ENCODE data around the gene UMODL1.

The UMODL1 gene

DNA sequence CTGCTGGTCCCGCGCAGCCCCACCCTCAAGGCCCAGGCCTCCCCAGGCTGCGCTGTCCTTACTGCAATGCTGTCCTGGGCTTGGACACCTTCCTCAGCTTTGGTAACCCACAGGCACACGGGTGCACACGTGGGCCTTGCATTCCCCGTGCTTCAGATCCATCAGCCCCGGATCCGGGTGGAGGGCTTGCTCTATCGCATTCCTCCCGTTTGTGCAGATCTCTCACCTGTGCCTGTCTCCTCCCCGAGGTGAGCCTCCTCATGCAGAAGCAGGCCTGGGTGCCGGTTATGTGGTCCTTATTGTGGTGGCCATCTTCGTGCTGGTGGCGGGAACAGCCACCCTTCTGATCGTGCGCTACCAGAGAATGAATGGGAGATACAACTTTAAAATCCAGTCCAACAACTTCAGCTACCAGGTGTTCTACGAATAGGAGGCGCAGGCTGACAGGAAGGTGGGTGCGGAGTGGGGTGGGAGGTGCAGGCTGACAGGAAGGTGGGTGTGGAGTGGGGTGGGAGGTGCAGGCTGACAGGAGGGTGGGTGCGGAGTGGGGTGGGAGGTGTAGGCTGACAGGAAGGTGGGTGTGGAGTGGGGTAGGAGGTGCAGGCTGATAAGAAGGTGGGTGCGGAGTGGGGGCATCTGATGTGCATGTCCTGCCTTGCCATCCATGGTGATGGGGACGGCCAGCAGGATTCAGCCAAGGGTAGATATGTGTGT lies 66.2 kb downstream of the UMODL1 start:
- Histone ChIP-seq H3K27ac (ENCODE audit: low read depth, low read length) (no peak overlapping the region), H3K4me3 (ENCODE audit: low read depth, low read length) (no peak overlapping the region), H3K4me1 (ENCODE audit: control insufficient read depth in 1 of 2, insufficient read depth in 2 of 2, low read length in 2 of 2) (no peaks in the 10 kb centered on the region), H2AFZ (ENCODE audit: insufficient read depth, low read length, poor library complexity) (no peak overlapping the region), H3K4me2 (ENCODE audit: low read length) (no peak overlapping the region), H3K18ac (ENCODE audit: low read length) (no peak overlapping the region), H4K91ac (ENCODE audit: low read depth, low read length) (no peak overlapping the region), H3K27me3 (ENCODE audit: insufficient read depth, low read length) (no peaks in the 10 kb centered on the region), H4K8ac (ENCODE audit: low read depth, low read length) (no peak overlapping the region), H2BK120ac (ENCODE audit: insufficient read depth, low read length, poor library complexity) (no peak overlapping the region), H3K79me1 (ENCODE audit: low read length) (no peaks in the 10 kb centered on the region), H2AK5ac (ENCODE audit: low read length) (no peak overlapping the region), H3K9me3 (ENCODE audit: insufficient read depth, low read depth, low read length) (peaks cover 3% of the 10 kb centered on the region), H3K9ac (ENCODE audit: low read length) (no peak overlapping the region), H2BK12ac (ENCODE audit: low read length) (no peak overlapping the region), H2BK5ac (ENCODE audit: low read depth, low read length, poor library complexity) (no peak overlapping the region), H3K23ac (ENCODE audit: low read length) (no peak overlapping the region), H3K14ac (ENCODE audit: low read length) (no peak overlapping the region), H3K36me3 (ENCODE audit: control insufficient read depth in 1 of 2, insufficient read depth in 2 of 2, low read length in 2 of 2) (no peaks in the 10 kb centered on the region), H3K4ac (ENCODE audit: low read depth, low read length) (no peak overlapping the region), H4K12ac (ENCODE audit: low read depth, low read length) (no peak overlapping the region), H3K79me2 (ENCODE audit: control insufficient read depth, insufficient read depth, low read length, poor library complexity) (no peaks in the 10 kb centered on the region)
- WGBS (ENCODE audit: extremely low coverage, insufficient coverage, insufficient read length), result no CpG with 5 or more reads among the region's 22 CpGs
- peak in 1 of 2 donors; percentile 40 for DNase-seq

DNA sequence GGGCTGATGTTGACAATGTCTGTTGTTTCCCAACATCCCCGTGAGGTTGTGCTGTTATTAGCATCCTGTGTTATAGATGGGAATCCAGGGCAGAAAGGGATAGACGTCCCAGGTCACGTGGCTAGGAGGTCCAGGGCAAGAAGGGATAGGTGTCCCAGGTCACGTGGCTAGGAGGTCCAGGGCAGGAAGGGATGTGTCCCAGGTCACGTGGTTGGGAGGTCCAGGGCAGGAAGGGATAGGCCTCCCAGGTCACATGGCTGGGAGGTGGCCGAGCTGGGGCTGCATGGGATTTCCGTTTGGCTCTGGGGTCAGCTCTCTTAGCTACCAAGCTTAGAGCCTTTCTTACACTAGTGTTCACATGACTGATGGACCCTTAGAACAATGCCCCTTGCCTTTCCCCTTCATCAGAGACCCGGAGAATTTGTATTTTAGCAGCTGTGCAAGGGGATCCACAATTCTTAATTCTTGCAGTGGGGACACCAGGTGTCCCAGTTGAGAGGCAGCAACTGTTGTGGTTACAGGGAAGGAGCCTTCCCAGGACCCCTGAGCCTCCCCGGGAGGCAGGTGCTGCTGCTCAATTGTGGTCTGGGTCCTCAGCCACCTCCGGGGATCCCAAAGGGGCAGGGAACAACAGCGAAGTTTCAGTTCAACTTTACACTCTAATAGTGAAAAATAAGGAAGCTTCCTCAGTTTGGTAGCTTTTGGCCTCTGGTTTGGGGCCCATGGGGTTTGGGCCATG lies 69.2 kb downstream of the UMODL1 start:
- H4K12ac ChIP-seq (ENCODE audit: low read depth, low read length), result no peak overlapping the region

DNA sequence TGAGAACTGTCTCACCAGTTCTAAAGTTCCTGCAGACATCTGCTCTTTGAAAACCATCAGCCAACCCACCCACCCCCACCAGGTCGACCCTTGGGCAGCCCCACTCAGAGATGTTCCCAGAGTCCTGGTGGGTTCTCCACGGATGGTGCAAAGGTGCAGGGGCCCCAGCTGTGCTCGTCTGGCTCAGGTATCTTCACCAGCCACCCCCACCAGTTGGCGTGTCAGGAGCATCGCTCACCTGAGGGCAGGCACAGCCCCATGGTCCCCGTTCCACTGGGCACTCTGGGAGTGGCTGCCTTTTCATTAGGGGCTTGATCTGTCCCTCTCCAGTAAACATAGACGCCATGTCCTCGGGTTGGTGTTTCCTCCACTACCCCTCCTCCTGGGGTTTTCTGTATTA lies 70.5 kb downstream of the UMODL1 start:
- no peak overlapping the region for H3K4me3 ChIP-seq (ENCODE audit: low read depth, low read length)
- H2BK5ac ChIP-seq (ENCODE audit: low read depth, low read length, poor library complexity), result no peak overlapping the region
- H3K4me2 ChIP-seq (ENCODE audit: low read length), result no peak overlapping the region
- no peak overlapping the region for H3K9ac ChIP-seq (ENCODE audit: low read length)
- no peak overlapping the region for H3K23ac ChIP-seq (ENCODE audit: low read length)
- no peaks in the 10 kb centered on the region for H3K79me2 ChIP-seq (ENCODE audit: control insufficient read depth, insufficient read depth, low read length, poor library complexity)
- no peaks in the 10 kb centered on the region for H3K27me3 ChIP-seq (ENCODE audit: insufficient read depth, low read length)
- WGBS (ENCODE audit: extremely low coverage, insufficient coverage, insufficient read length), result no CpG with 5 or more reads among the region's 8 CpGs
- no peaks in the 10 kb centered on the region for H3K4me1 ChIP-seq (ENCODE audit: control insufficient read depth in 1 of 2, insufficient read depth in 2 of 2, low read length in 2 of 2)
- DNase-seq, result no peak
- H2BK12ac ChIP-seq (ENCODE audit: low read length), result no peak overlapping the region
- H4K91ac ChIP-seq (ENCODE audit: low read depth, low read length), result no peak overlapping the region
- no peak overlapping the region for H3K4ac ChIP-seq (ENCODE audit: low read depth, low read length)
- no peak overlapping the region for H3K27ac ChIP-seq (ENCODE audit: low read depth, low read length)
- H2AK5ac ChIP-seq (ENCODE audit: low read length), result no peak overlapping the region
- H3K36me3 ChIP-seq (ENCODE audit: control insufficient read depth in 1 of 2, insufficient read depth in 2 of 2, low read length in 2 of 2), result no peaks in the 10 kb centered on the region
- H3K79me1 ChIP-seq (ENCODE audit: low read length), result no peaks in the 10 kb centered on the region
- H3K14ac ChIP-seq (ENCODE audit: low read length), result no peak overlapping the region
- no peaks in the 10 kb centered on the region for H3K9me3 ChIP-seq (ENCODE audit: insufficient read depth, low read depth, low read length)
- H2AFZ ChIP-seq (ENCODE audit: insufficient read depth, low read length, poor library complexity), result no peak overlapping the region
- no peak overlapping the region for H4K12ac ChIP-seq (ENCODE audit: low read depth, low read length)
- no peak overlapping the region for H4K8ac ChIP-seq (ENCODE audit: low read depth, low read length)
- no peak overlapping the region for H2BK120ac ChIP-seq (ENCODE audit: insufficient read depth, low read length, poor library complexity)
- H3K18ac ChIP-seq (ENCODE audit: low read length), result no peak overlapping the region

More for the DNA sequence above, 69.2 kb downstream of the UMODL1 start:
- Histone ChIP-seq H3K79me1 (ENCODE audit: low read length) (no peaks in the 10 kb centered on the region), H3K4me2 (ENCODE audit: low read length) (no peak overlapping the region), H2AK5ac (ENCODE audit: low read length) (no peak overlapping the region), H3K36me3 (ENCODE audit: control insufficient read depth in 1 of 2, insufficient read depth in 2 of 2, low read length in 2 of 2) (no peaks in the 10 kb centered on the region), H3K23ac (ENCODE audit: low read length) (no peak overlapping the region), H3K27me3 (ENCODE audit: insufficient read depth, low read length) (no peaks in the 10 kb centered on the region), H3K14ac (ENCODE audit: low read length) (no peak overlapping the region), H3K4ac (ENCODE audit: low read depth, low read length) (no peak overlapping the region), H2AFZ (ENCODE audit: insufficient read depth, low read length, poor library complexity) (no peak overlapping the region), H4K91ac (ENCODE audit: low read depth, low read length) (no peak overlapping the region), H3K18ac (ENCODE audit: low read length) (no peak overlapping the region), H3K4me3 (ENCODE audit: low read depth, low read length) (no peak overlapping the region), H3K9ac (ENCODE audit: low read length) (no peak overlapping the region), H3K9me3 (ENCODE audit: insufficient read depth, low read depth, low read length) (no peaks in the 10 kb centered on the region), H3K4me1 (ENCODE audit: control insufficient read depth in 1 of 2, insufficient read depth in 2 of 2, low read length in 2 of 2) (no peaks in the 10 kb centered on the region), H2BK12ac (ENCODE audit: low read length) (no peak overlapping the region), H4K8ac (ENCODE audit: low read depth, low read length) (no peak overlapping the region), H2BK120ac (ENCODE audit: insufficient read depth, low read length, poor library complexity) (no peak overlapping the region), H2BK5ac (ENCODE audit: low read depth, low read length, poor library complexity) (no peak overlapping the region), H3K27ac (ENCODE audit: low read depth, low read length) (no peak overlapping the region), H3K79me2 (ENCODE audit: control insufficient read depth, insufficient read depth, low read length, poor library complexity) (no peaks in the 10 kb centered on the region)
- DNase-seq, result no peak
- no CpG with 5 or more reads among the region's 11 CpGs for WGBS (ENCODE audit: extremely low coverage, insufficient coverage, insufficient read length)

DNA sequence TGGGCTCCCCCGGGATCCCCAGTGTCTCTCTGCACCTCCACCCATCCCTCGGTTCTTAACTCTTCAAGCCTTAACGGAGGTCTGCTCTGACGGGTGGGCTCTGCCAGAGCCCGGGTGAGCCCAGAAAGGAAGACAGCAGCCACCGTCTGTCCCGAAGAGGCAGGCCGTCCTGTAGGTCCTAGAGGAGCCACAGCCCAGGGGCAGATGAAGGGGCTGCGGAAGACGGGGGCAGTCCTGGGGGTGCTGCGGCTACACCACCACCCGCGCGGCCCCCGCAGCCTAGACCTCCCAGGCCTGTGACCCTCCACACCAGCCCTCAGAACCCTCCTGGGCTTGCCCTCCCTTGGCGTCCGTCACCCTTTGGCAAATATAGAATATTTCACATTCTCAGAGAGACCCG lies 71.0 kb downstream of the UMODL1 start:
- Histone ChIP-seq H2BK5ac (ENCODE audit: low read depth, low read length, poor library complexity) (no peak overlapping the region), H3K36me3 (ENCODE audit: control insufficient read depth in 1 of 2, insufficient read depth in 2 of 2, low read length in 2 of 2) (no peaks in the 10 kb centered on the region), H3K9me3 (ENCODE audit: insufficient read depth, low read depth, low read length) (no peaks in the 10 kb centered on the region), H4K12ac (ENCODE audit: low read depth, low read length) (no peak overlapping the region), H3K18ac (ENCODE audit: low read length) (no peak overlapping the region), H2BK12ac (ENCODE audit: low read length) (no peak overlapping the region), H3K27ac (ENCODE audit: low read depth, low read length) (no peak overlapping the region), H2BK120ac (ENCODE audit: insufficient read depth, low read length, poor library complexity) (no peak overlapping the region), H3K27me3 (ENCODE audit: insufficient read depth, low read length) (no peaks in the 10 kb centered on the region), H3K4me3 (ENCODE audit: low read depth, low read length) (no peak overlapping the region), H3K4ac (ENCODE audit: low read depth, low read length) (no peak overlapping the region), H3K4me1 (ENCODE audit: control insufficient read depth in 1 of 2, insufficient read depth in 2 of 2, low read length in 2 of 2) (no peaks in the 10 kb centered on the region), H3K4me2 (ENCODE audit: low read length) (no peak overlapping the region), H3K79me1 (ENCODE audit: low read length) (no peaks in the 10 kb centered on the region), H3K23ac (ENCODE audit: low read length) (no peak overlapping the region), H2AK5ac (ENCODE audit: low read length) (no peak overlapping the region), H4K91ac (ENCODE audit: low read depth, low read length) (no peak overlapping the region), H2AFZ (ENCODE audit: insufficient read depth, low read length, poor library complexity) (no peak overlapping the region), H3K14ac (ENCODE audit: low read length) (no peak overlapping the region), H3K9ac (ENCODE audit: low read length) (no peak overlapping the region), H3K79me2 (ENCODE audit: control insufficient read depth, insufficient read depth, low read length, poor library complexity) (no peaks in the 10 kb centered on the region), H4K8ac (ENCODE audit: low read depth, low read length) (no peak overlapping the region)
- WGBS (ENCODE audit: extremely low coverage, insufficient coverage, insufficient read length), result no CpG with 5 or more reads among the region's 18 CpGs
- DNase-seq, result no peak

Measured in trophoblast cell (in vitro differentiated cells and primary cell).